Measurements from ENCODE around the gene POLA2. TPM values are rescaled to one million over a fixed set of nuclear protein-coding genes. Genes with fewer than 3 reads are reported as not detected.
A peak's percentile ranks its signal among the peaks of the same experiment; 100 is the strongest.

The POLA2 gene
- total and polyA plus RNA-seq, 9 of the 15 experiments (the other 6 are each of a cell fraction or from before 2014, with no cell fraction given) = 2.7 to 134 (median 44.4) TPM

GRCh38 chr11:65215441-65216076 lies 46.2 kb upstream of the POLA2 start (continued):
- no peak for TF ChIP-seq ZHX1 (conservative IDR thresholded peaks at IDR 0.05; ENCODE audit: low read length)
- TF ChIP-seq GABPA (tag; conservative IDR thresholded peaks at IDR 0.05; ENCODE audit: low read depth) = no peak
- TF ChIP-seq SP1 (CRISPR knock-in tag; IDR thresholded peaks at IDR 0.05) = no peak
- no peak for TF ChIP-seq BRF2 (IDR thresholded peaks at IDR 0.05; ENCODE audit: borderline replicate concordance, insufficient read depth, insufficient read length)
- no peak for TF ChIP-seq ZNF584 (CRISPR knock-in tag; IDR thresholded peaks at IDR 0.05; ENCODE audit: low read depth)
- TF ChIP-seq MLX (CRISPR knock-in tag; conservative IDR thresholded peaks at IDR 0.05) = no peak
- no peak for TF ChIP-seq HNRNPH1 (optimal IDR thresholded peaks at IDR 0.05; ENCODE audit: low read depth, low read length)
- peak; percentile 66; the same call in 1 of the 2 replicates for TF ChIP-seq ATF3 (IDR thresholded peaks at IDR 0.05)
- TF ChIP-seq ATF3 (CRISPR knock-in tag; conservative IDR thresholded peaks at IDR 0.05) = no peak
- no peak for TF ChIP-seq TSHZ1 (CRISPR knock-in tag; IDR thresholded peaks at IDR 0.05)
- TF ChIP-seq PHB2 (IDR thresholded peaks at IDR 0.05; ENCODE audit: low read depth) = no peak
- peak; percentile 65 for TF ChIP-seq CEBPB (tag; IDR thresholded peaks at IDR 0.05)
- TF ChIP-seq RBM34 (IDR thresholded peaks at IDR 0.05; ENCODE audit: borderline replicate concordance, insufficient read depth, low read length) = no peak
- no peak for TF ChIP-seq PBX2 (CRISPR knock-in tag; IDR thresholded peaks at IDR 0.05; ENCODE audit: low read depth)
- peak; percentile 93 for TF ChIP-seq PBX2 (tag; conservative IDR thresholded peaks at IDR 0.05; ENCODE audit: low read depth)
